Fibroblast of skin of back (primary cell): Measurements from ENCODE around the gene MTA1.

Experiments used
- DNase-seq: peaks from one replicate; pipeline ENCODE4 v3.0.0-alpha.2; 2013

Gene MTA1

GRCh38 chr14:105387530-105387922 lies 32.1 kb upstream of the MTA1 start:
- no peak for DNase-seq

- no peak for DNase-seq
These were observed 31.3 kb upstream of the MTA1 start for GRCh38 chr14:105388110-105388951.

DNA sequence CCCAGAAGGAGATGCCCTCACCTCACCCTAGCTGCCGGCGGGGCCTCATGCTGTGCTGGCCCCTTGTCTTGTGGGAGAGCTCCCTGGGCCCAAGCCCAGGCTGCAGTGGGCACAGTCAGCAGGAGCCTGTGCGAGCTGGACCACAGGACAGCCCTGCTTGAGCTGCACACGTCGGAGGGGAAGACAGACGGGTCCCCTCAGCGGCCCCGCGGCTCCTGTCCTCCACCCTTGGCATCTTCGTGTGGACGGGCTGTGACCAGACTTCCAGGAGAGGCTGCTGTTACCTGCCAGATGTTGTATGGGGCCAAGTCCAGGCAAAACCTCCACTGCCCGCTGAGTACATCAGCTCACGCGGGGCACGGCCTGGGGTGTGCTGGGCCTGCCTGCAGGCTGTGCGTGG lies 30.7 kb upstream of the MTA1 start:
- no peak for DNase-seq

- no peak for DNase-seq
These were observed 30.1 kb upstream of the MTA1 start for GRCh38 chr14:105389534-105389933.

GRCh38 chr14:105389976-105390848 lies 29.4 kb upstream of the MTA1 start:
- DNase-seq = no peak

- DNase-seq = no peak
These were observed 28.7 kb upstream of the MTA1 start for GRCh38 chr14:105390849-105391500.

DNA sequence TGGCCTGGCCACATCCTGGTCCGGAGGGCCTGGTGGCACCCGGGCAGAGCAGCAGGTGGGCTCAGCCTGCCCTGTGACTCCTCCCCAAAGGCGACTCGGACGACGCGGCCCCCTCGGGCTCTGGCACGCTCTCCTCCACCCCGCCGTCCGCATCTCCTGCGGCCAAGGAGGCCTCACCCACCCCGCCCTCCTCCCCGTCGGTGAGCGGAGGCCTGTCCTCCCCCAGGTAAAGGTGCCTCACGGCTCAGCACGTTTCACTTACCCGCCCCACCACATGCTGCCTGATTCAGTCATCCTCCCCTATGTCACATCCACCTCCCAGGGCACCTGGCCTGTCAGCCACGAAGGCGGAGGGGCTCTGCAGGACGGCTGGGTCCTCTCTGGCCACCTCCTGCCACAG lies 28.1 kb upstream of the MTA1 start:
- no peak for DNase-seq

DNA sequence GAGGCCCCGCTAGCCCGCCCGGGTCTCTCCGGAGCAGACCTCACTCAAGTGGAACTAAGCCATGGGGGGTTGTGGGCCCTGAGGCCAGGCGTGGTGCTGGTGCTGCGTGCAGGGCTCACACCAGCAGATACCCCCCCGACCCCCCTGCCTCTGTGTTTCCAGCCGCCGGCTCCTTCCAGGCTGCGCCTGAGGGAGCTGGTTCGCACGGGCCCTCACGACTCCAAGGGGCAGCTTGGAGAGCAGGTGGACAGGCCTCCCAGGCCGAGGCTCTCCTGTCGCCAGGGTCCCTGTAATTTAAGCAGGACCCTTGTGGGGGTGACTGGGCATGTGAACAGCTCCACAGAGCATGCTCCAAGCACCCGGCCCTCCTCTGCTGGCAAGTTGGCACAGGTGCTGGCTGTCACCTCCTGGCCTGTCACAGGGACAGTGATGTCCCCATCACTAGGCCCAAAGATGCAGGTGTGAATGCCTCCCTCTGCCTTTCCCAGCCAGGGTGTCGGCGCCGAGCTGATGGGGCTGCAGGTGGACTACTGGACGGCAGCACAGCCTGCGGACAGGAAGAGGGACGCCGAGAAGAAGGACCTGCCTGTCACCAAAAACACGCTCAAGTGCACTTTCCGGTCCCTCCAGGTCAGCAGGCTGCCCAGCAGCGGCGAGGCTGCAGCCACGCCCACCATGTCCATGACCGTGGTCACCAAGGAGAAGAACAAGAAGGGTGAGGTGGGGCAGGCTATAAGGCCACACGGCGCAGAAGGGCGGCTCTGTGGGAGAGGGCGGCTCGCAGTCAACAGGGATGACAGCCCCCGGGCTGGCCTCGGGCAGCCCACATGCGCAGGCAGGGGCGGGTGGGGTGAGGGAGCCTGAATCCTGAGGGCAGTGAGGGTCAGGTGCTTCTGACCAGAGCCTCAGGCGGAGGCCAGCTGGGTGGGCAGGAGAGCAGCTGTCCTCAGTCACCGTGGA lies 27.2 kb upstream of the MTA1 start:
- DNase-seq = no peak

GRCh38 chr14:105393151-105393550 lies 26.5 kb upstream of the MTA1 start:
- DNase-seq = no peak

DNA sequence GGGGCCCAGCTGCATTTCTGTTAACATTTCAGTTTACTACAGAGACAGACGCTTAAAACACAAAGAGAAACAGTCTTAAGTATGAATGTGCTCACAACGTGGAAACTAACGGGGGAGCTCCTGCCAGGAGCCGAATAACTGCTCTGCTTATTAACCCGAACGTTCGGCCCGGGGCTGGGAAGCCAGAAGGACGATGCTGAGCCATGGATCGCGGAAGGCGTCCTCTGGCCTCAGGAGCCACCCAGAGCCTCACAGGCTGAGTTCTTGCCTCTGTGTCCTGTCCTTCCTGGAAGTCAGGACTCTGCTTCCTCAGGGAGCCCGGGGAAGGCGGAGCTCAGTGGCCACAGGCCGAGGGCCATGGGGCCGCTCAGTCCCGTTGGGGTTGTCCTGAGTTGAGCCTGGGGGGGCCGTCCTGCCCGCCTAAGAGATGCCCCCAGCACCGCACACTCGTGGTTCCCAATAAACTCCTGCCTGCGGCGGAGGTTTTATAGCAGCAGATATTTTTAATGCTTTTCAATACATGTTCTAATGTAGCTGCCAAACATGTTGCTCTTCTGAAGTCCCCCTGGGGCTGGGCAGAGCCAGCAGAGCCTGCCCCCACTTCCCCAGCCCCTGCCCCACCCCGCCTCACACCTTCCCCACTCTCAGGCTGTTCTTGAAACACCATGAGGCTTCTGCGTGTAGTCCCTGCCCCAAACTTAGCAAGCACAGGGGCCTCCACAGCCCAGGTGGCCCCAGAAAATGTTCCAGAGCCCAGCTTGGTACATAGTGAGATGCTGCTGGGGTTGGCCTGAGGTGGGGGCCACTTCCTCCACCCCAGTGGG lies 24.7 kb upstream of the MTA1 start:
- no peak for DNase-seq

- DNase-seq = no peak
These were observed 24.1 kb upstream of the MTA1 start for GRCh38 chr14:105395538-105395854.

DNA sequence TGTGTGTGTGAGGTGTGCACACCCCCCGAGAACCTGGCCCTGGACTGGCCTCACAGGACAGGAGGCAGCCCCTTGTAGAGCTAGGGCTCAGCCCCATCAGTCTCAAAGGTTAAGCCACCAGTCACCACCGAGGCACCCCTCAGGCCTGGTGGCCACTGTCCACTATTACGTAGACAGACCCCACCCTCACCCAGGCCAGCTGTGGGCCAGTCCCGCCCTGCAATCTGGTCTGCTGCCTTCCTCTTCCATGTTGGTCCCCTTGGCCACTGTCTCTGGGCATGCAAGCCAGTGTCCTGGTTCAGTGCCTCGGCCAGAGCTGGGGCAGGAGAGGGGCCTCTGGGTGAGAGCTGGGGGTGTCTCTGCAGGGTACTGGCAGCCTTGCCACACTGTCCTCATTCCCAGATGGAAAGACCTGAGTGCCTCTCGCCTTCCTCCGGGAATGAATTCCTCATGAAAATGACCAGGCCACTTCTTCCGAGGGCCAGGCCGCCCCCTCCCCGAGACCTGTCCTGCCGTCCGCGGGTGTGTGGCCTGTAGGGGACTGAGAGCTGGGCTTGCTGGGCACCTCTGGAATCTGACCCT lies 22.2 kb upstream of the MTA1 start:
- DNase-seq = no peak

DNA sequence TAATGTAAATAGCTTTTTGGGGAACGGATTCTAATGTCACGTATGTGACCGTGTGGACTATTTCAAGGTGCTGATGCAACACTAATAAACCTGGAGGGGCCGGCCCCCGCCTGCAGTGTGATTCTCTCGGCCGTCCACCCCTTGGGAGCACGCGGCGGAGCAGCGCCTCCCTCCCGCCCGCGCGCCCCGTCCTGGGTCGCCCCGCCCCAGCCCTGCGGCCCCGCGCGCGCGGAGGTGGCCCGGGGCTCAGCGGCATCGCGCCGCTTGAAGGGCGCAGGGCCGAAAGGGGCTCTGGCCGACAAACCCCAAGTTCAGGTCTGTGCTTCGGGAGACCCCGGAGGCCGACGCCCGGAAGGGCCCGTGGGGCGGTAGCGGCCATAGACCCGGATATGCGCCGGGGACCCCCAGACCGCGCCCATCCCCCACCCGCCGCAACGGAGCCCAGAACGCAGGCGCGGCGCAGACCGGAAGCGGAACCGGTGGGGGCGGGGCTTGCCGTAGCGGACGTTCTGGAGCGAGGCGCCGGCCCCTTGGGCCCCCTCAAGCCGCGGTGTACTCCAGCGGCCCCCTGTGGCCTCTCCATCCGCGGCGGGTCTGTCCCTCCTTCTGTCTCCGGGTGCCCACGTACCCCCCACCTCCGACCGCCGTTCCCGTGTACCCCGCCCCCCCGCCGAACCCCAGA lies 21.4 kb upstream of the MTA1 start, which contains the start of gene TEX22:
TEX22 (plus strand) TSS at position 495 of the 682 bp plus-strand sequence. CDS start 803 bp downstream, outside the sequence.
- peak; percentile 82 for DNase-seq

DNA sequence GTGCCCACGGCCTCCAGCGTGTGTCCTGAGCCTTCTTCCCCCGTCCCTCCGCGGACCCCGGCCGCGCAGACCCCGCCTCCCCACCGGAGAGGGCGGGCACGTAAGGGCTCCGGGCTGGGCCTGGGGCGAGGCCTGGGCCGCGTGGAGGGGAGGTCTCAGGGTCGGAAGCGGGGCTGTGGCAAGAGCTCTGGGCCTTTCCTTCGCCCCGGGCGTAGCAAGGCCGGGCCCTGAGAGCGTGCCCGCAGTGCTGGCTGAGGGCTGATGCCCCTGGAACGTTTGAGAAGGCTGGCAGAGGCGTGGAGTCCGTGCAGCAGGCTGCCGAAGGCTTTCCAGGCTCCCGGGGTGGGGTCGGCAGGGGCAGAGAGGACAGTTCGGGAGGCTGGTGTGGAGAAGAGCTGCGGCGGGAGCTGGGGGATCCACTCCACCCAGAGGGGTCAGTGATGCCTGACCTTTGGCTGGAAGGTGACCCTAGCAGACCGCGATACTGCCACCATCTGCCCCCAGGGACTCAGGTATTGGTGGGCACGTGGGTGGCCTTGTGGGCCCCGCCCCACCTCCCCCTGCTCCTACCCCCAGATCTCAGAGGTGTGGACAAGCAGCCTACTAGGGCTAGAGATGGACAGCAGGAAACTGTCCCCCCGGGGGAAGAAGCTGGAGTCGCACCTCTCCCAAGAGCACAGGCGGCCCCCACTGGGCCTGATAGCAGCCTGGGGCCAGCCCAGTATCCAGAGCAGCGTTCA lies 20.7 kb upstream of the MTA1 start:
- DNase-seq = peak; percentile 51

- no peak for DNase-seq
These were observed 20.2 kb upstream of the MTA1 start for GRCh38 chr14:105399466-105399775.

GRCh38 chr14:105400016-105400415 lies 19.6 kb upstream of the MTA1 start:
- no peak for DNase-seq

- no peak for DNase-seq
These were observed 17.9 kb upstream of the MTA1 start for GRCh38 chr14:105401699-105402098.

DNA sequence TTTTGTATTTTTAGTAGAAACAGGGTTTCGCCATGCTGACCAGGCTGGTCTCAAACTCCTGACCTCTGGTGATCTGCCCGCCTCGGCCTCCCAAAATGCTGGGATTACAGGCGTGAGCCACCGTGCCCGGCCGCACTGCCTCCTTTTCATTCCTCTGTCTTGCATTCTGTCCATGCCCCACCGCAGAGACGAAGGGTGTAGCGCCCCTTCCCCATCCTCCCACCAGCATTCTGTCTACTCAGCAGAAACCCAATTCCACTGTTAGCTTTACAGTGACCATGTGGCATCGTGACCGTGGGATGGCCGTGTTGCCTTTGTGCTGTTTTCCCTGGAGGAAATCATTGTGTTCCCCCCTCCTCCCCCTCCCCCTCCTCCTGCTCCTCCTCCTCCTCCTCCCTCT lies 11.0 kb upstream of the MTA1 start:
- no peak for DNase-seq

- no peak for DNase-seq
These were observed 10.3 kb upstream of the MTA1 start for GRCh38 chr14:105409364-105409763.

DNA sequence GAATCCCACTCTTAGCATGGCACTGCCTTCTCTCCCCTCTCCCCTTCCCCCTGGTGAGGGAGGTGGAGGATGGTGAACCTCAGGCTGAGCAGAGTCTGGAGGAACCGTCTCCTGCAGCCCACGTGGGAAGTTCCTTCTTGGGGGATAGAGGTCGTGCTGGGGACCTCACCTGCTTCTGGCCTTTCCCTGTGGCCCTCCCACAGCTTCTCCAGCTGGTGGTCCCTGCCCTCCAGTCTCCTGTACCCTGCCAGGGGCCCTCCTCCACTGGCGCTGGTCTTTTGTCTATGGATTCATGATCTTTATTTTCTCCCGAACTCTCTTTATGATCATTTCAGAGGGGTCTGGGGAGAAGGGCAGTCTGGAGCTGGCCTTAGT lies 9.0 kb upstream of the MTA1 start:
- DNase-seq = no peak
